PFSK-1 (cell line): Measurements from ENCODE around the gene LDLRAD4.

Source experiments
- FOXP2 ChIP-seq: optimal IDR thresholded peaks from 2 replicates; pipeline ENCODE3; 2011; ENCODE audit warnings: borderline replicate concordance, control low read depth, inconsistent platforms; ENCODE audit not compliant: insufficient read depth; ENCODE audit errors: extremely low read length, extremely low read depth
- POLR2AphosphoS5 ChIP-seq: IDR thresholded peaks from 2 replicates; pipeline ENCODE4 v1.6.1; 2012; ENCODE audit warnings: low read depth, mild to moderate bottlenecking, control low read depth, low read length, moderate library complexity
- REST ChIP-seq, 2 experiments: IDR thresholded peaks; 2 replicates each; pipeline versions ENCODE4 v1.6.1 to v1.8.0; 2011 to 2012; ENCODE audit warnings: low read depth in 2 of 2, low read length in 2 of 2, control low read depth in 1 of 2, inconsistent platforms in 1 of 2, mild to moderate bottlenecking in 1 of 2, moderate library complexity in 1 of 2; ENCODE audit not compliant: insufficient read depth in 1 of 2
- SIN3A ChIP-seq: IDR thresholded peaks from 2 replicates; pipeline ENCODE4 v1.6.1; 2012; ENCODE audit warnings: mild to moderate bottlenecking, low read length, moderate library complexity, borderline replicate concordance; ENCODE audit not compliant: insufficient read depth
- TAF1 ChIP-seq: IDR thresholded peaks from 2 replicates; pipeline ENCODE4 v1.6.1; 2012; ENCODE audit warnings: low read length, control low read depth, borderline replicate concordance; ENCODE audit not compliant: insufficient read depth

Gene LDLRAD4

GRCh38 chr18:13320096-13320495 lies 101.5 kb downstream of the LDLRAD4 start:
- TF ChIP-seq TAF1 = no peak
- TF ChIP-seq REST (IDR thresholded peaks at IDR 0.05; ENCODE audit: insufficient read depth in 1 of 2, low read depth in 2 of 2, low read length in 2 of 2) = no peak
- no peak for TF ChIP-seq FOXP2
- no peak for TF ChIP-seq SIN3A
- no peak for TF ChIP-seq POLR2AphosphoS5

GRCh38 chr18:13320891-13321425 lies 102.4 kb downstream of the LDLRAD4 start:
- no peak for TF ChIP-seq SIN3A

- TF ChIP-seq FOXP2 (no peak), TAF1 (no peak), POLR2AphosphoS5 (no peak), REST (IDR thresholded peaks at IDR 0.05; ENCODE audit: insufficient read depth in 1 of 2, low read depth in 2 of 2, low read length in 2 of 2) (no peak), SIN3A (no peak)
Observed at GRCh38 chr18:13321923-13322322, 103.4 kb downstream of the LDLRAD4 start.

GRCh38 chr18:13323186-13323585 lies 104.6 kb downstream of the LDLRAD4 start:
- no peak for TF ChIP-seq REST (IDR thresholded peaks at IDR 0.05; ENCODE audit: insufficient read depth in 1 of 2, low read depth in 2 of 2, low read length in 2 of 2)
- no peak for TF ChIP-seq SIN3A
- no peak for TF ChIP-seq FOXP2
- TF ChIP-seq TAF1 = no peak
- TF ChIP-seq POLR2AphosphoS5 = no peak

GRCh38 chr18:13324880-13325279 lies 106.3 kb downstream of the LDLRAD4 start:
- TF ChIP-seq SIN3A (no peak), POLR2AphosphoS5 (no peak), TAF1 (no peak), REST (IDR thresholded peaks at IDR 0.05; ENCODE audit: insufficient read depth in 1 of 2, low read depth in 2 of 2, low read length in 2 of 2) (no peak), FOXP2 (no peak)
